Effector memory CD4-positive, alpha-beta T cell (primary cell): ENCODE results near the gene MT1HL1.
"Not testable (repeated sequence)": the region's sequence is repeated elsewhere in the genome, so short reads cannot be mapped to it uniquely, and the experiment has no call there.

Experiments used
- DNase-seq, 3 donors: peaks; one replicate each; pipeline ENCODE4 v3.0.0-alpha.2; 2020
- H3K27ac ChIP-seq: 2 replicates; pipeline ENCODE4 v1.7.0; 2013; ENCODE audit warnings: mild to moderate bottlenecking, low read length, moderate library complexity; ENCODE audit not compliant: insufficient read depth, poor library complexity, severe bottlenecking
- H3K27me3 ChIP-seq: replicated peaks from 2 replicates; pipeline ENCODE4 v1.7.0; 2013; ENCODE audit warnings: mild to moderate bottlenecking, low read length; ENCODE audit not compliant: insufficient read depth, control insufficient read depth, poor library complexity, severe bottlenecking
- H3K36me3 ChIP-seq: 2 replicates; pipeline ENCODE4 v1.7.0; 2013; ENCODE audit warnings: mild to moderate bottlenecking, low read length, moderate library complexity; ENCODE audit not compliant: control insufficient read depth, insufficient read depth
- H3K4me1 ChIP-seq: 2 replicates; pipeline ENCODE4 v1.7.0; 2013; ENCODE audit warnings: low read length, mild to moderate bottlenecking; ENCODE audit not compliant: control insufficient read depth, insufficient read depth, poor library complexity, severe bottlenecking
- H3K4me3 ChIP-seq: 2 replicates; pipeline ENCODE4 v1.7.0; 2013; ENCODE audit warnings: low read length, low read depth, mild to moderate bottlenecking; ENCODE audit not compliant: insufficient read depth, poor library complexity, severe bottlenecking
- H3K9me3 ChIP-seq: 2 replicates; pipeline ENCODE4 v1.7.0; 2013; ENCODE audit warnings: mild to moderate bottlenecking, low read length, moderate library complexity; ENCODE audit not compliant: control insufficient read depth

The MT1HL1 gene

GRCh38 chr1:236982380-236982779 lies 21.9 kb downstream of the MT1HL1 start:
- Histone ChIP-seq H3K36me3 (no peaks in the 10 kb centered on the region), H3K4me1 (no peaks in the 10 kb centered on the region), H3K27ac (no peak overlapping the region), H3K4me3 (no peak overlapping the region), H3K9me3 (no peaks in the 10 kb centered on the region), H3K27me3 (no peaks in the 10 kb centered on the region)
- DNase-seq = no peak

GRCh38 chr1:236981431-236981830 lies 22.8 kb downstream of the MT1HL1 start:
- H3K9me3 ChIP-seq, H3K36me3 ChIP-seq, H3K4me1 ChIP-seq, H3K27ac ChIP-seq, H3K4me3 ChIP-seq, DNase-seq, H3K27me3 ChIP-seq: not testable (repeated sequence)

GRCh38 chr1:236980673-236981072 lies 23.6 kb downstream of the MT1HL1 start:
- no peak for DNase-seq
- Histone ChIP-seq H3K27ac (no peak overlapping the region), H3K27me3 (no peaks in the 10 kb centered on the region), H3K4me1 (no peaks in the 10 kb centered on the region), H3K36me3 (no peaks in the 10 kb centered on the region), H3K4me3 (no peak overlapping the region), H3K9me3 (no peaks in the 10 kb centered on the region)

GRCh38 chr1:236979149-236979900 lies 24.9 kb downstream of the MT1HL1 start:
- H3K36me3 ChIP-seq = no peaks in the 10 kb centered on the region

GRCh38 chr1:236978740-236979139 lies 25.5 kb downstream of the MT1HL1 start:
- no peak for DNase-seq
- Histone ChIP-seq H3K36me3 (no peaks in the 10 kb centered on the region), H3K27ac (no peak overlapping the region), H3K9me3 (no peaks in the 10 kb centered on the region), H3K4me1 (no peaks in the 10 kb centered on the region), H3K27me3 (no peaks in the 10 kb centered on the region), H3K4me3 (no peak overlapping the region)

More at GRCh38 chr1:236979149-236979900, 24.9 kb downstream of the MT1HL1 start:
- Histone ChIP-seq H3K4me1 (no peaks in the 10 kb centered on the region), H3K4me3 (no peak overlapping the region), H3K9me3 (no peaks in the 10 kb centered on the region), H3K27ac (no peak overlapping the region), H3K27me3 (no peaks in the 10 kb centered on the region)
- no peak for DNase-seq

- no peak for DNase-seq
- Histone ChIP-seq H3K4me1 (no peaks in the 10 kb centered on the region), H3K27me3 (no peaks in the 10 kb centered on the region), H3K4me3 (no peak overlapping the region), H3K27ac (no peak overlapping the region), H3K9me3 (no peaks in the 10 kb centered on the region), H3K36me3 (no peaks in the 10 kb centered on the region)
Observed at GRCh38 chr1:236975461-236975860, 28.8 kb downstream of the MT1HL1 start.

- not testable (repeated sequence) for DNase-seq, H3K4me1 ChIP-seq, H3K27ac ChIP-seq, H3K4me3 ChIP-seq, H3K36me3 ChIP-seq, H3K9me3 ChIP-seq, H3K27me3 ChIP-seq
Observed at GRCh38 chr1:236974025-236974424, 30.2 kb downstream of the MT1HL1 start.

- no peak overlapping the region for H3K27ac ChIP-seq
- H3K4me3 ChIP-seq = no peak overlapping the region
- no peaks in the 10 kb centered on the region for H3K36me3 ChIP-seq
- no peaks in the 10 kb centered on the region for H3K27me3 ChIP-seq
- DNase-seq = no peak
- no peaks in the 10 kb centered on the region for H3K9me3 ChIP-seq
- no peaks in the 10 kb centered on the region for H3K4me1 ChIP-seq
Observed at GRCh38 chr1:236966636-236967035, 37.6 kb downstream of the MT1HL1 start.

GRCh38 chr1:236963920-236964319 lies 40.3 kb downstream of the MT1HL1 start:
- Histone ChIP-seq H3K9me3 (no peaks in the 10 kb centered on the region), H3K27ac (no peak overlapping the region), H3K4me1 (no peaks in the 10 kb centered on the region), H3K4me3 (no peak overlapping the region), H3K36me3 (no peaks in the 10 kb centered on the region), H3K27me3 (no peaks in the 10 kb centered on the region)
- no peak for DNase-seq

GRCh38 chr1:236959112-236959511 lies 45.1 kb downstream of the MT1HL1 start:
- DNase-seq = no peak
- H3K4me1 ChIP-seq = no peaks in the 10 kb centered on the region
- no peak overlapping the region for H3K27ac ChIP-seq
- H3K4me3 ChIP-seq = no peak overlapping the region
- no peaks in the 10 kb centered on the region for H3K27me3 ChIP-seq
- H3K9me3 ChIP-seq = no peaks in the 10 kb centered on the region
- no peaks in the 10 kb centered on the region for H3K36me3 ChIP-seq
